ENCODE results near the gene DEPDC7. TPM values are rescaled to one million over a fixed set of nuclear protein-coding genes. Genes with fewer than 3 reads are reported as not detected.

DEPDC7 gene
- total RNA-seq, 1 experiment from 2014 or later: 1.2 TPM

- DNase-seq: no peak
- no peaks in the 10 kb centered on the region for H3K79me2 ChIP-seq (ENCODE audit: low read depth)
- peak overlapping the region; percentile 80 for H3K4me3 ChIP-seq
- POLR2A ChIA-PET (ENCODE audit: unreplicated experiment): interaction anchor here (0.5 to 0.7 kb wide), 6 partner anchors 11 to 742 kb away, joined by 3 to 13 read pairs (median 4); no protein-coding TSS in a partner anchor
- H3K9me3 ChIP-seq (ENCODE audit: insufficient read depth, low read depth): no peaks in the 10 kb centered on the region; the same call in 1 of the 2 replicates
- peaks cover 6% of the 10 kb centered on the region for H3K4me1 ChIP-seq (replicated peaks; ENCODE audit: insufficient read depth)
- BruUV-seq (replicated peaks): TSS peak; percentile 45
- H2AFZ ChIP-seq: peak overlapping the region; percentile 97
- H4K20me1 ChIP-seq (ENCODE audit: insufficient read depth): no peaks in the 10 kb centered on the region
- no peaks in the 10 kb centered on the region for H3K36me3 ChIP-seq (ENCODE audit: low read depth)
- peak overlapping the region; percentile 81 for H3K4me2 ChIP-seq
- no peaks in the 10 kb centered on the region for H3F3A ChIP-seq (ENCODE audit: insufficient read depth, low read depth)
- H3K9me2 ChIP-seq (ENCODE audit: insufficient read depth): no peaks in the 10 kb centered on the region
- intact Hi-C loops (cut with micrococcal nuclease; ENCODE audit: unreplicated experiment): no loop called here
- CTCF ChIA-PET: interaction anchor here (0.6 to 0.7 kb wide), 2 partner anchors 314 to 693 kb away, joined by 3 read pairs; no protein-coding TSS in a partner anchor
- TF ChIP-seq EZH2 (IDR thresholded peaks at IDR 0.05; ENCODE audit: low read depth) (no peak), CTCF (conservative IDR thresholded peaks at IDR 0.05) (no peak)
- no peaks in the 10 kb centered on the region for H3K27me3 ChIP-seq (ENCODE audit: insufficient read depth, low read depth)
- no peak overlapping the region for H3K27ac ChIP-seq
Observed at GRCh38 chr11:33040033-33040861, 24.6 kb downstream of the DEPDC7 start.

GRCh38 chr11:33040862-33041453 is 25.3 kb downstream of the DEPDC7 start:
- Histone ChIP-seq H3K9me2 (ENCODE audit: insufficient read depth) (no peaks in the 10 kb centered on the region), H2AFZ (no peak overlapping the region), H3K4me2 (peak overlapping the region; percentile 81; the same call in 1 of the 2 replicates), H3F3A (ENCODE audit: insufficient read depth, low read depth) (no peaks in the 10 kb centered on the region), H3K36me3 (ENCODE audit: low read depth) (no peaks in the 10 kb centered on the region), H3K9me3 (ENCODE audit: insufficient read depth, low read depth) (no peaks in the 10 kb centered on the region; the same call in 1 of the 2 replicates), H3K4me1 (replicated peaks; ENCODE audit: insufficient read depth) (peaks cover 10% of the 10 kb centered on the region), H3K4me3 (no peak overlapping the region), H3K79me2 (ENCODE audit: low read depth) (no peaks in the 10 kb centered on the region), H4K20me1 (ENCODE audit: insufficient read depth) (no peaks in the 10 kb centered on the region), H3K27ac (no peak overlapping the region), H3K27me3 (ENCODE audit: insufficient read depth, low read depth) (no peaks in the 10 kb centered on the region)
- no TSS peak for BruUV-seq (replicated peaks)
- ChIA-PET POLR2A (ENCODE audit: unreplicated experiment) (no interaction called here), CTCF (no interaction called here)
- intact Hi-C loops (cut with micrococcal nuclease; ENCODE audit: unreplicated experiment): no loop called here
- TF ChIP-seq CTCF (conservative IDR thresholded peaks at IDR 0.05) (no peak), EZH2 (IDR thresholded peaks at IDR 0.05; ENCODE audit: low read depth) (no peak)
- DNase-seq: no peak

DNA sequence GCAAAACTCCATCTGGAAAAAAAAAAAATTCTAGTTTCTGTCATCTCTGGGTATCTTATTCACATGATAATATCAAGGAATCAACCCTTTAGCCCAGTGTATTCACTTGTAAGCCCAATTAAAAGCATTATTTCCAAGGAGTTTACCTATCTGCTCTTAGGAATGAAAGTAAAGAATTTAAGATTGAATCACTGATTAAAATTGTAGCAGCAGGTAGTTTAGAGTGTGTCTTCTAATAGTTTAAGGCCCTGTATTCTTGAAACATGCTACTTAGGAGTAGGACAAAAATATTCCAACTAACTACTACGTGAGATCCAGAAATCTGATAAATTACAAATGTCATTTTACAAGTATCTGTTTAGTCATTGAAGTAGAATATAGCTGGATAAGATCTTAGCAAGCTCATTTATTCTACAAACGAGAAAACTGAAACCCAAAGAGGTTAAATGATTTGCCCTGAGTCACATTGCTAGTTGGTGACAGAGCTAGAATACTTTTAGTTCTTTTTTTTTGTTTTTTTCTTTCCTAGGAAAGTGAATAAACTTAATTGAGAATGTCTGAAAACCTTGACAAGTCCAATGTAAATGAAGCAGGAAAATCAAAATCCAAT is 27.6 kb downstream of the DEPDC7 start:
- no peak for DNase-seq
- H3K9me2 ChIP-seq (ENCODE audit: insufficient read depth): no peaks in the 10 kb centered on the region
- H3K27me3 ChIP-seq (ENCODE audit: insufficient read depth, low read depth): no peaks in the 10 kb centered on the region
- H3K9me3 ChIP-seq (ENCODE audit: insufficient read depth, low read depth): no peaks in the 10 kb centered on the region; the same call in 1 of the 2 replicates
- H3K27ac ChIP-seq: no peak overlapping the region
- no peak overlapping the region for H3K4me2 ChIP-seq
- no peaks in the 10 kb centered on the region for H3K79me2 ChIP-seq (ENCODE audit: low read depth)
- peaks cover 11% of the 10 kb centered on the region for H3K4me1 ChIP-seq (replicated peaks; ENCODE audit: insufficient read depth)
- no peak overlapping the region for H2AFZ ChIP-seq
- H3F3A ChIP-seq (ENCODE audit: insufficient read depth, low read depth): no peaks in the 10 kb centered on the region
- intact Hi-C loops (cut with micrococcal nuclease; ENCODE audit: unreplicated experiment): no loop called here
- POLR2A ChIA-PET (ENCODE audit: unreplicated experiment): no interaction called here
- no peaks in the 10 kb centered on the region for H4K20me1 ChIP-seq (ENCODE audit: insufficient read depth)
- BruUV-seq (replicated peaks): no TSS peak
- no peak overlapping the region for H3K4me3 ChIP-seq
- TF ChIP-seq EZH2 (IDR thresholded peaks at IDR 0.05; ENCODE audit: low read depth) (no peak), CTCF (conservative IDR thresholded peaks at IDR 0.05) (no peak)
- no peaks in the 10 kb centered on the region for H3K36me3 ChIP-seq (ENCODE audit: low read depth)
- CTCF ChIA-PET: no interaction called here

Measured in PC-9 (cell line).